ENCODE data around the gene TRIM52. TPM values are rescaled to one million over a fixed set of nuclear protein-coding genes. Genes with fewer than 3 reads are reported as not detected.

TRIM52 gene
- total and polyA plus RNA-seq, 2 of the 13 experiments (the other 11 are each of a cell fraction or from before 2014, with no cell fraction given), result 7.2 to 11.6 TPM

- no peak for TF ChIP-seq ZHX2 (IDR thresholded peaks at IDR 0.05; ENCODE audit: low read depth)
- peak; percentile 80; the same call in 1 of the 2 replicates for TF ChIP-seq ZHX2 (CRISPR knock-in tag; IDR thresholded peaks at IDR 0.05; ENCODE audit: borderline replicate concordance)
- TF ChIP-seq ZNF205 (CRISPR knock-in tag; IDR thresholded peaks at IDR 0.05), result 0 out of 2 replicates have a peak, but pooled peaks have one; percentile 71
- 0 out of 2 replicates have a peak, but pooled peaks have one; percentile 63 for TF ChIP-seq ZNF549 (CRISPR knock-in tag; IDR thresholded peaks at IDR 0.05)
- TF ChIP-seq, protein P1, sequence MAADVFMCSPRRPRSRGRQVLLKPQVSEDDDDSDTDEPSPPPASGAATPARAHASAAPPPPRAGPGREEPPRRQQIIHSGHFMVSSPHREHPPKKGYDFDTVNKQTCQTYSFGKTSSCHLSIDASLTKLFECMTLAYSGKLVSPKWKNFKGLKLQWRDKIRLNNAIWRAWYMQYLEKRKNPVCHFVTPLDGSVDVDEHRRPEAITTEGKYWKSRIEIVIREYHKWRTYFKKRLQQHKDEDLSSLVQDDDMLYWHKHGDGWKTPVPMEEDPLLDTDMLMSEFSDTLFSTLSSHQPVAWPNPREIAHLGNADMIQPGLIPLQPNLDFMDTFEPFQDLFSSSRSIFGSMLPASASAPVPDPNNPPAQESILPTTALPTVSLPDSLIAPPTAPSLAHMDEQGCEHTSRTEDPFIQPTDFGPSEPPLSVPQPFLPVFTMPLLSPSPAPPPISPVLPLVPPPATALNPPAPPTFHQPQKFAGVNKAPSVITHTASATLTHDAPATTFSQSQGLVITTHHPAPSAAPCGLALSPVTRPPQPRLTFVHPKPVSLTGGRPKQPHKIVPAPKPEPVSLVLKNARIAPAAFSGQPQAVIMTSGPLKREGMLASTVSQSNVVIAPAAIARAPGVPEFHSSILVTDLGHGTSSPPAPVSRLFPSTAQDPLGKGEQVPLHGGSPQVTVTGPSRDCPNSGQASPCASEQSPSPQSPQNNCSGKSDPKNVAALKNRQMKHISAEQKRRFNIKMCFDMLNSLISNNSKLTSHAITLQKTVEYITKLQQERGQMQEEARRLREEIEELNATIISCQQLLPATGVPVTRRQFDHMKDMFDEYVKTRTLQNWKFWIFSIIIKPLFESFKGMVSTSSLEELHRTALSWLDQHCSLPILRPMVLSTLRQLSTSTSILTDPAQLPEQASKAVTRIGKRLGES (CRISPR knock-in tag; IDR thresholded peaks at IDR 0.05; ENCODE audit: borderline replicate concordance), result no peak; the same call in 1 of the 2 replicates
- TF ChIP-seq RBM22 (optimal IDR thresholded peaks at IDR 0.05; ENCODE audit: low read length), result peak; percentile 50
- 0 out of 2 replicates have a peak, but pooled peaks have one; percentile 32 for TF ChIP-seq SP4 (CRISPR knock-in tag; IDR thresholded peaks at IDR 0.05)
- TF ChIP-seq ATF7-NPFF (CRISPR knock-in tag; IDR thresholded peaks at IDR 0.05; ENCODE audit: low read depth), result no peak; the same call in 1 of the 2 replicates
- peak; percentile 66 for TF ChIP-seq ARNTL (CRISPR knock-in tag; IDR thresholded peaks at IDR 0.05)
- no peak for TF ChIP-seq ZNF7 (CRISPR knock-in tag; IDR thresholded peaks at IDR 0.05)
- no peak for TF ChIP-seq FOXK2 (IDR thresholded peaks at IDR 0.05)
- TF ChIP-seq NFIB (CRISPR knock-in tag; IDR thresholded peaks at IDR 0.05; ENCODE audit: borderline replicate concordance), result no peak
- TF ChIP-seq, protein P2, sequence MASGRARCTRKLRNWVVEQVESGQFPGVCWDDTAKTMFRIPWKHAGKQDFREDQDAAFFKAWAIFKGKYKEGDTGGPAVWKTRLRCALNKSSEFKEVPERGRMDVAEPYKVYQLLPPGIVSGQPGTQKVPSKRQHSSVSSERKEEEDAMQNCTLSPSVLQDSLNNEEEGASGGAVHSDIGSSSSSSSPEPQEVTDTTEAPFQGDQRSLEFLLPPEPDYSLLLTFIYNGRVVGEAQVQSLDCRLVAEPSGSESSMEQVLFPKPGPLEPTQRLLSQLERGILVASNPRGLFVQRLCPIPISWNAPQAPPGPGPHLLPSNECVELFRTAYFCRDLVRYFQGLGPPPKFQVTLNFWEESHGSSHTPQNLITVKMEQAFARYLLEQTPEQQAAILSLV (CRISPR knock-in tag; IDR thresholded peaks at IDR 0.05; ENCODE audit: borderline replicate concordance), result peak; percentile 7; the same call in 1 of the 2 replicates
- 0 out of 2 replicates have a peak, but pooled peaks have one; percentile 72 for TF ChIP-seq ZNF180 (CRISPR knock-in tag; IDR thresholded peaks at IDR 0.05; ENCODE audit: borderline replicate concordance, low read depth)
- TF ChIP-seq ZNF841 (CRISPR knock-in tag; IDR thresholded peaks at IDR 0.05; ENCODE audit: borderline replicate concordance), result no peak
- no peak for TF ChIP-seq EED (CRISPR knock-in tag; IDR thresholded peaks at IDR 0.05)
- peak; percentile 73; the same call in 1 of the 2 replicates for TF ChIP-seq ZNF20 (CRISPR knock-in tag; IDR thresholded peaks at IDR 0.05)
- no peak for TF ChIP-seq SNRNP70 (IDR thresholded peaks at IDR 0.05; ENCODE audit: low read depth, low read length)
- no peak for TF ChIP-seq EP300 (IDR thresholded peaks at IDR 0.05; ENCODE audit: low read depth in 2 of 2, low read length in 2 of 2)
- no peak for TF ChIP-seq EP300 (CRISPR knock-in tag; IDR thresholded peaks at IDR 0.05; ENCODE audit: borderline replicate concordance)
These were observed 542 bp upstream of the TRIM52 start (continued) for GRCh38 chr5:181261320-181262049.

Data from HepG2 (cell line).